ENCODE results near the gene VPS33B. TPM values are rescaled to one million over a fixed set of nuclear protein-coding genes. Genes with fewer than 3 reads are reported as not detected.

Gene VPS33B
- total RNA-seq, 3 donors from 2014 or later (not counting 1 experiment from before 2014, with no cell fraction given), result 19.8 to 28.6 (median 24.9) TPM

- peaks cover 3% of the 10 kb centered on the region for H3K4me1 ChIP-seq (ENCODE audit: control insufficient read depth, insufficient read depth, low read length)
- no peaks in the 10 kb centered on the region for H3K9me3 ChIP-seq (ENCODE audit: control insufficient read depth, insufficient read depth, low read length)
- 93% methylated on average over 8 of the region's 8 CpGs for WGBS (ENCODE audit: insufficient coverage)
- no peak overlapping the region for H3K27ac ChIP-seq (ENCODE audit: low read length)
- intact Hi-C loops (cut with micrococcal nuclease), result no loop called here
- peaks cover 13% of the 10 kb centered on the region in 2 donors for H3K4me1 Mint-ChIP-seq
- no peaks in the 10 kb centered on the region for H3K9me3 Mint-ChIP-seq
- H3K36me3 Mint-ChIP-seq, result no peaks in the 10 kb centered on the region
- H3K27me3 Mint-ChIP-seq (ENCODE audit: low read depth in 2 of 2), result no peaks in the 10 kb centered on the region
- no peak overlapping the region for H3K4me3 ChIP-seq (ENCODE audit: low read length)
- no peaks in the 10 kb centered on the region for H3K27me3 ChIP-seq (ENCODE audit: control insufficient read depth, insufficient read depth, low read length)
- no peak overlapping the region for H3K4me3 Mint-ChIP-seq
- no peak for ATAC-seq
- no peak for DNase-seq
- H3K36me3 ChIP-seq (ENCODE audit: control insufficient read depth, insufficient read depth, low read length), result peaks cover 38% of the 10 kb centered on the region
- TF ChIP-seq CTCF (IDR thresholded peaks at IDR 0.05), result no peak
- H3K27ac Mint-ChIP-seq, result no peak overlapping the region
Observed at GRCh38 chr15:90998737-90999136, 23.7 kb downstream of the VPS33B start.

- H3K4me3 Mint-ChIP-seq, result peak within 1 kb of the TSS; percentile 100
- under 1% methylated on average over 73 of the region's 75 CpGs for whole genome bisulfite sequencing (ENCODE audit: insufficient coverage)
- no peak for TF ChIP-seq CTCF (IDR thresholded peaks at IDR 0.05)
- Histone ChIP-seq H3K27ac (ENCODE audit: low read length) (peak within 1 kb of the TSS; percentile 85), H3K36me3 (ENCODE audit: control insufficient read depth, insufficient read depth, low read length) (peaks cover 11% of the 10 kb centered on the region), H3K27me3 (ENCODE audit: control insufficient read depth, insufficient read depth, low read length) (no peaks in the 10 kb centered on the region), H3K4me1 (ENCODE audit: control insufficient read depth, insufficient read depth, low read length) (peaks cover 10% of the 10 kb centered on the region), H3K4me3 (ENCODE audit: low read length) (peak within 1 kb of the TSS; percentile 72), H3K9me3 (ENCODE audit: control insufficient read depth, insufficient read depth, low read length) (no peaks in the 10 kb centered on the region)
- H3K36me3 Mint-ChIP-seq, result no peaks in the 10 kb centered on the region
- peak within 1 kb of the TSS; percentile 94 to 98 for H3K27ac Mint-ChIP-seq
- intact Hi-C loops (cut with micrococcal nuclease), result no loop called here
- DNase-seq (peak; percentile 94 to 98), ATAC-seq (peak; percentile 97 to 98 (median 98))
- H3K27me3 Mint-ChIP-seq (ENCODE audit: low read depth in 2 of 2), result no peaks in the 10 kb centered on the region
- H3K9me3 Mint-ChIP-seq, result no peaks in the 10 kb centered on the region
- peaks cover 13% of the 10 kb centered on the region in 2 donors for H3K4me1 Mint-ChIP-seq
Observed at GRCh38 chr15:90994417-90995311, 27.7 kb downstream of the VPS33B start, which contains the start of gene PRC1. PRC1 (minus strand) TSS chr15:90994535; CDS start chr15:90994417, 118 bp downstream.

- Mint-ChIP-seq H3K36me3 (no peaks in the 10 kb centered on the region), H3K27ac (peak overlapping the region; percentile 94 to 98), H3K9me3 (no peaks in the 10 kb centered on the region), H3K4me1 (peaks cover 13% of the 10 kb centered on the region in 2 donors), H3K4me3 (peak overlapping the region; percentile 100), H3K27me3 (ENCODE audit: low read depth in 2 of 2) (no peaks in the 10 kb centered on the region)
- Histone ChIP-seq H3K27ac (ENCODE audit: low read length) (peak overlapping the region; percentile 85), H3K27me3 (ENCODE audit: control insufficient read depth, insufficient read depth, low read length) (no peaks in the 10 kb centered on the region), H3K36me3 (ENCODE audit: control insufficient read depth, insufficient read depth, low read length) (peaks cover 6% of the 10 kb centered on the region), H3K9me3 (ENCODE audit: control insufficient read depth, insufficient read depth, low read length) (no peaks in the 10 kb centered on the region), H3K4me1 (ENCODE audit: control insufficient read depth, insufficient read depth, low read length) (peaks cover 10% of the 10 kb centered on the region), H3K4me3 (ENCODE audit: low read length) (peak overlapping the region; percentile 72)
- intact Hi-C loops (cut with micrococcal nuclease), result no loop called here
- DNase-seq (peak in 1 of 2 donors; percentile 38), ATAC-seq (peak; percentile 9 to 42 (median 18))
- TF ChIP-seq CTCF (IDR thresholded peaks at IDR 0.05), result no peak
- WGBS (ENCODE audit: insufficient coverage), result under 1% methylated on average over 50 of the region's 50 CpGs
Observed at GRCh38 chr15:90994059-90994416, 28.4 kb downstream of the VPS33B start.
